ENCODE results near the gene TM9SF2. TPM values are rescaled to one million over a fixed set of nuclear protein-coding genes. Genes with fewer than 3 reads are reported as not detected.
"Not testable (repeated sequence)": the region's sequence is repeated elsewhere in the genome, so short reads cannot be mapped to it uniquely, and the experiment has no call there.

Gene TM9SF2
- 100 to 1,000 TPM; 185 to 207 (median 200) TPM for total RNA-seq

- intact Hi-C loops (cut with DNase I), result loop anchor here (10.0 kb wide), 1 partner anchor 103 kb away; the partner anchor contains the start of gene CLYBL
- TF ChIP-seq POLR2A (IDR thresholded peaks at IDR 0.05), result peak in 1 of 2 donors; percentile 83
- peak in 2 of 6 experiments; percentile 2 to 24 for TF ChIP-seq CTCF (IDR thresholded peaks at IDR 0.05)
- peak; percentile 95 to 97 for DNase-seq
- peak within 1 kb of the TSS; percentile 67 to 90 (median 75) for H3K27ac ChIP-seq
- no peaks in the 10 kb centered on the region for H3K36me3 ChIP-seq
- H3K4me1 ChIP-seq, result peaks cover 23 to 53% of the 10 kb centered on the region in 2 donors
- H3K4me3 ChIP-seq (replicated peaks in 1 of 3), result peak within 1 kb of the TSS; percentile 84 to 100 (median 95)
- H3K27me3 ChIP-seq, result no peaks in the 10 kb centered on the region
- H3K9me3 ChIP-seq, result no peaks in the 10 kb centered on the region
- WGBS, 2 donors, result 1% methylated on average over 31 to 43 of the region's 55 CpGs
Measured at GRCh38 chr13:99501184-99501847, at the start of gene TM9SF2. TSS of gene TM9SF2 (plus strand) at chr13:99501472. CDS start at chr13:99501607, 135 bp downstream.

GRCh38 chr13:99454518-99455183, 46.6 kb upstream of the TM9SF2 start:
- no peaks in the 10 kb centered on the region for H3K36me3 ChIP-seq
- H3K27ac ChIP-seq, result no peak overlapping the region
- H3K4me1 ChIP-seq, result no peaks in the 10 kb centered on the region
- H3K4me3 ChIP-seq (replicated peaks in 1 of 3), result no peak overlapping the region
- intact Hi-C loops (cut with DNase I), result no loop called here
- 79 to 87% methylated on average over 9 of the region's 9 CpGs for WGBS, 2 donors
- no peaks in the 10 kb centered on the region for H3K9me3 ChIP-seq
- DNase-seq, result no peak
- TF ChIP-seq CTCF (IDR thresholded peaks at IDR 0.05) (no peak), POLR2A (IDR thresholded peaks at IDR 0.05) (no peak)
- H3K27me3 ChIP-seq, result no peaks in the 10 kb centered on the region

GRCh38 chr13:99459099-99459850, 42.0 kb upstream of the TM9SF2 start:
- WGBS, 2 donors, result 89 to 90% methylated on average over 10 of the region's 10 CpGs
- H3K4me1 ChIP-seq, result no peaks in the 10 kb centered on the region
- TF ChIP-seq CTCF (IDR thresholded peaks at IDR 0.05) (no peak), POLR2A (IDR thresholded peaks at IDR 0.05) (no peak)

GRCh38 chr13:99460802-99461201, 40.5 kb upstream of the TM9SF2 start:
- H3K9me3 ChIP-seq; H3K27me3 ChIP-seq; H3K27ac ChIP-seq; H3K4me3 ChIP-seq (replicated peaks in 1 of 3); H3K36me3 ChIP-seq; intact Hi-C loops (cut with DNase I); DNase-seq; H3K4me1 ChIP-seq: not testable (repeated sequence)
- WGBS, 2 donors, result 85 to 91% methylated on average over 4 of the region's 4 CpGs

More at GRCh38 chr13:99459099-99459850, 42.0 kb upstream of the TM9SF2 start:
- no peaks in the 10 kb centered on the region for H3K9me3 ChIP-seq
- no peak overlapping the region for H3K4me3 ChIP-seq (replicated peaks in 1 of 3)
- intact Hi-C loops (cut with DNase I), result no loop called here
- no peaks in the 10 kb centered on the region for H3K27me3 ChIP-seq
- no peak overlapping the region for H3K27ac ChIP-seq
- no peaks in the 10 kb centered on the region for H3K36me3 ChIP-seq
- DNase-seq, result no peak

GRCh38 chr13:99463646-99464397, 37.5 kb upstream of the TM9SF2 start:
- Histone ChIP-seq H3K27ac (no peak overlapping the region), H3K27me3 (no peaks in the 10 kb centered on the region), H3K36me3 (no peaks in the 10 kb centered on the region), H3K4me3 (replicated peaks in 1 of 3) (no peak overlapping the region), H3K4me1 (no peaks in the 10 kb centered on the region), H3K9me3 (no peaks in the 10 kb centered on the region)
- TF ChIP-seq POLR2A (IDR thresholded peaks at IDR 0.05) (no peak), CTCF (IDR thresholded peaks at IDR 0.05) (no peak)
- 96 to 97% methylated on average over 3 of the region's 3 CpGs for WGBS, 2 donors
- intact Hi-C loops (cut with DNase I), result no loop called here
- no peak for DNase-seq

Measured in thyroid gland (tissue), 4 donors.